ENCODE data around the gene NUMBL.

The NUMBL gene

GRCh38 chr19:40716482-40717324 lies 26.3 kb upstream of the NUMBL start, which contains the start of the genes COQ8B and ITPKC:
TSS of gene COQ8B (minus strand) at chr19:40716886. CDS start at chr19:40714632, 2,254 bp downstream.
TSS of gene ITPKC (plus strand) at chr19:40717112. CDS start at chr19:40717136, 24 bp downstream.
- DNase-seq (ENCODE audit: low spot score) = peak; percentile 98

GRCh38 chr19:40716031-40716481 lies 25.6 kb upstream of the NUMBL start:
- DNase-seq (ENCODE audit: low spot score) = no peak

- peak; percentile 97 for DNase-seq (ENCODE audit: low spot score)
These were observed 24.2 kb upstream of the NUMBL start for GRCh38 chr19:40714441-40715299.

GRCh38 chr19:40713939-40714338 lies 23.5 kb upstream of the NUMBL start:
- DNase-seq (ENCODE audit: low spot score) = no peak

- no peak for DNase-seq (ENCODE audit: low spot score)
These were observed 19.4 kb upstream of the NUMBL start for GRCh38 chr19:40709817-40710216.

- DNase-seq (ENCODE audit: low spot score) = no peak
These were observed 17.2 kb upstream of the NUMBL start for GRCh38 chr19:40707615-40708014.

- no peak for DNase-seq (ENCODE audit: low spot score)
These were observed 15.6 kb upstream of the NUMBL start for GRCh38 chr19:40705950-40706619.

- no peak for DNase-seq (ENCODE audit: low spot score)
These were observed 14.9 kb upstream of the NUMBL start for GRCh38 chr19:40705362-40705651.

- DNase-seq (ENCODE audit: low spot score) = no peak
These were observed 14.3 kb upstream of the NUMBL start for GRCh38 chr19:40704491-40705361.

- no peak for DNase-seq (ENCODE audit: low spot score)
These were observed 12.7 kb upstream of the NUMBL start for GRCh38 chr19:40703029-40703755.

- peak; percentile 62 for DNase-seq (ENCODE audit: low spot score)
These were observed 12.0 kb upstream of the NUMBL start for GRCh38 chr19:40702337-40703012.

- no peak for DNase-seq (ENCODE audit: low spot score)
These were observed 11.3 kb upstream of the NUMBL start for GRCh38 chr19:40701758-40702157.

GRCh38 chr19:40700083-40700482 lies 9.6 kb upstream of the NUMBL start:
- no peak for DNase-seq (ENCODE audit: low spot score)

GRCh38 chr19:40697007-40697406 lies 6.6 kb upstream of the NUMBL start:
- DNase-seq (ENCODE audit: low spot score) = no peak

- no peak for DNase-seq (ENCODE audit: low spot score)
These were observed 5.4 kb upstream of the NUMBL start for GRCh38 chr19:40695881-40696280.

GRCh38 chr19:40693896-40694295 lies 3.4 kb upstream of the NUMBL start:
- DNase-seq (ENCODE audit: low spot score) = no peak

- DNase-seq (ENCODE audit: low spot score) = no peak
These were observed 2.8 kb upstream of the NUMBL start for GRCh38 chr19:40693150-40693788.

GRCh38 chr19:40692212-40692551 lies 1.7 kb upstream of the NUMBL start:
- DNase-seq (ENCODE audit: low spot score) = no peak

GRCh38 chr19:40691421-40692211 lies 1.2 kb upstream of the NUMBL start:
- no peak for DNase-seq (ENCODE audit: low spot score)
